IMR-90 (cell line): ENCODE results near the gene TENM3. TPM values are rescaled to one million over a fixed set of nuclear protein-coding genes. Genes with fewer than 3 reads are reported as not detected.

Experiments used
- ATAC-seq: fragments of 200-7000 bp; cut with Tn5 transposase; 2 replicates; pipeline ENCODE4 v1.9.1; 2020; ENCODE audit warnings: low read depth, mild to moderate bottlenecking, moderate library complexity
- BruUV-seq: library from RNA; stranded (reverse); fragments of 400-500 nt; replicated peaks from 2 replicates; lab custom pipeline; 2021; lab: Mats Ljungman, UMichigan
- CTCF ChIA-PET: fragments of 300-600 bp; formaldehyde crosslinking; extraction: SDS; loops from one replicate; lab custom pipeline; 2021; ENCODE audit warnings: antibody characterized with exemption; lab: Yijun Ruan, JAX
- POLR2A ChIA-PET: fragments of 300-600 bp; sonication (Branson Sonifier 250); formaldehyde crosslinking; loops from one replicate; lab custom pipeline; 2022; ENCODE audit warnings: antibody characterized with exemption; ENCODE audit not compliant: unreplicated experiment; lab: Charles Lee
- DNase-seq: peaks from one replicate; pipeline ENCODE4 v3.0.0; 2013
- H2AFZ ChIP-seq: replicated peaks from 2 replicates; pipeline ENCODE3; 2013; ENCODE audit warnings: low read length, mild to moderate bottlenecking; ENCODE audit not compliant: poor library complexity
- H2AK5ac ChIP-seq: 2 replicates; pipeline ENCODE4 v1.6.1; 2013; ENCODE audit warnings: low read depth, low read length, inconsistent platforms
- H2AK9ac ChIP-seq: replicated peaks from 2 replicates; pipeline ENCODE3; 2013; ENCODE audit warnings: mild to moderate bottlenecking, low read depth, low read length, moderate library complexity; ENCODE audit not compliant: poor library complexity
- H2BK120ac ChIP-seq: 2 replicates; pipeline ENCODE4 v1.6.1; 2013; ENCODE audit warnings: low read depth, low read length, inconsistent platforms
- H2BK15ac ChIP-seq: 3 replicates; pipeline ENCODE4 v1.6.1; 2013; ENCODE audit warnings: low read depth, low read length, inconsistent platforms
- H2BK20ac ChIP-seq: 2 replicates; pipeline ENCODE4 v1.6.1; 2013; ENCODE audit warnings: low read depth, mild to moderate bottlenecking, inconsistent platforms, low read length, moderate library complexity
- H2BK5ac ChIP-seq: 2 replicates; pipeline ENCODE4 v1.6.1; 2013; ENCODE audit warnings: mild to moderate bottlenecking, low read depth, low read length, inconsistent platforms; ENCODE audit not compliant: poor library complexity, severe bottlenecking
- H3K14ac ChIP-seq: replicated peaks from 2 replicates; pipeline ENCODE4 v1.6.1; 2013; ENCODE audit warnings: low read depth, low read length, inconsistent platforms
- H3K18ac ChIP-seq: 2 replicates; pipeline ENCODE4 v1.6.1; 2013; ENCODE audit warnings: low read depth, low read length, control low read depth
- H3K23ac ChIP-seq: 2 replicates; pipeline ENCODE4 v1.6.1; 2013; ENCODE audit warnings: low read depth, low read length, inconsistent platforms
- H3K27ac ChIP-seq: 2 replicates; pipeline ENCODE4 v1.5.1; 2013; ENCODE audit warnings: mild to moderate bottlenecking, control low read depth, low read length; ENCODE audit not compliant: insufficient read depth
- H3K27me3 ChIP-seq: 2 replicates; pipeline ENCODE4 v1.6.1; 2013; ENCODE audit warnings: low read length; ENCODE audit not compliant: control insufficient read depth, insufficient read depth
- H3K36me3 ChIP-seq: 2 replicates; pipeline ENCODE4 v1.6.1; 2013; ENCODE audit warnings: low read length, mixed read lengths; ENCODE audit not compliant: control insufficient read depth, insufficient read depth
- H3K4ac ChIP-seq: 2 replicates; pipeline ENCODE4 v1.6.1; 2013; ENCODE audit warnings: low read depth, low read length, inconsistent platforms
- H3K4me1 ChIP-seq: 2 replicates; pipeline ENCODE4 v1.6.1; 2013; ENCODE audit warnings: low read length, mixed read lengths; ENCODE audit not compliant: control insufficient read depth, insufficient read depth
- H3K4me2 ChIP-seq: 2 replicates; pipeline ENCODE4 v1.6.1; 2013; ENCODE audit warnings: low read depth, mild to moderate bottlenecking, control low read depth, low read length, moderate library complexity
- H3K4me3 ChIP-seq: 2 replicates; pipeline ENCODE4 v1.5.1; 2013; ENCODE audit warnings: low read depth, mild to moderate bottlenecking, control low read depth, low read length, moderate library complexity; ENCODE audit not compliant: insufficient read depth
- H3K56ac ChIP-seq: 2 replicates; pipeline ENCODE4 v1.6.1; 2013; ENCODE audit warnings: low read length, inconsistent platforms; ENCODE audit not compliant: insufficient read depth; ENCODE audit errors: extremely low read depth
- H3K79me1 ChIP-seq, 2 experiments: 2 replicates each; pipeline ENCODE4 v1.6.1; 2013; ENCODE audit warnings: low read length in 2 of 2, inconsistent platforms in 1 of 2, low read depth in 1 of 2
- H3K9ac ChIP-seq: 2 replicates; pipeline ENCODE4 v1.6.1; 2013; ENCODE audit warnings: low read depth, low read length, control low read depth
- H3K9me1 ChIP-seq: 2 replicates; pipeline ENCODE4 v1.6.1; 2013; ENCODE audit warnings: low read length, inconsistent platforms; ENCODE audit not compliant: insufficient read depth
- H3K9me3 ChIP-seq: 2 replicates; pipeline ENCODE4 v1.6.1; 2013; ENCODE audit warnings: low read length; ENCODE audit not compliant: control insufficient read depth, insufficient read depth
- H4K20me1 ChIP-seq: 2 replicates; pipeline ENCODE4 v1.6.1; 2013; ENCODE audit warnings: low read length, inconsistent platforms; ENCODE audit not compliant: insufficient read depth
- H4K5ac ChIP-seq: 2 replicates; pipeline ENCODE4 v1.6.1; 2013; ENCODE audit warnings: mild to moderate bottlenecking, low read depth, low read length, control low read depth
- H4K8ac ChIP-seq, 2 experiments: 2 replicates each; pipeline ENCODE4 v1.6.1; 2013; ENCODE audit warnings: low read depth in 2 of 2, low read length in 2 of 2, control low read depth in 1 of 2, inconsistent platforms in 1 of 2
- H4K91ac ChIP-seq: 2 replicates; pipeline ENCODE4 v1.6.1; 2013; ENCODE audit warnings: low read depth, low read length, inconsistent platforms; ENCODE audit not compliant: insufficient read depth
- CTCF ChIP-seq: conservative IDR thresholded peaks from 2 replicates; pipeline ENCODE4 v1.5.1; 2012; ENCODE audit warnings: mild to moderate bottlenecking, low read depth, low read length, improper control_type of control experiment
- MAZ ChIP-seq: IDR thresholded peaks from 2 replicates; pipeline ENCODE4 v1.6.1; 2012; ENCODE audit warnings: low read depth, mild to moderate bottlenecking, low read length, improper control_type of control experiment, moderate library complexity, borderline replicate concordance
- RCOR1 ChIP-seq: IDR thresholded peaks from 2 replicates; pipeline ENCODE4 v1.6.1; 2012; ENCODE audit warnings: mild to moderate bottlenecking, low read length, improper control_type of control experiment; ENCODE audit not compliant: insufficient replicate concordance
- RFX5 ChIP-seq: IDR thresholded peaks from 2 replicates; pipeline ENCODE4 v1.8.0; 2012; ENCODE audit warnings: low read depth, mild to moderate bottlenecking, low read length, moderate library complexity
- WGBS, 2 experiments: methylation state at CpG; one replicate each; pipeline versions ENCODE4 v1.1.5 to v1.1.7; 2013; ENCODE audit warnings: missing lambda C conversion rate in 2 of 2; ENCODE audit not compliant: insufficient read length in 1 of 2; ENCODE audit errors: extremely low coverage in 2 of 2; 5-methylcytosine and 5-hydroxymethylcytosine counted together
- dilution Hi-C: fragments of 300-500 bp; cut with HindIII; formaldehyde crosslinking; loops from one replicate; pipeline ENCODE4 v1.14.3; 2018; ENCODE audit warnings: low sequenced_read_pairs; ENCODE audit not compliant: unreplicated experiment
- in situ Hi-C: fragments of 300-500 bp; cut with MboI; formaldehyde crosslinking; loops from 3 replicates; pipeline ENCODE4 v1.14.3; 2019; ENCODE audit warnings: low sequenced_read_pairs, inconsistent platforms, mixed read lengths
- intact Hi-C: fragments of 100-400 bp; cut with micrococcal nuclease; formaldehyde crosslinking; loops from 2 replicates; pipeline ENCODE4 v1.10.0; 2022
- polyA plus RNA-seq, 3 experiments: library from polyadenylated mRNA; depleted of rRNA; stranded (reverse); fragments of >200 nt; gene quantifications; 2 replicates each; pipeline ENCODE4 v1.2.3, GENCODE V29; 2012; ENCODE audit warnings: low replicate concordance in 1 of 3
- total RNA-seq: library from RNA; depleted of rRNA; stranded (reverse); fragments of >200 nt; gene quantifications from 2 replicates; pipeline ENCODE4 v1.2.3, GENCODE V29; 2012

Gene TENM3
- total and polyA plus RNA-seq, 2 of the 4 experiments (the other 2 are of a cell fraction), result 29.9 to 173 TPM

GRCh38 chr4:182843808-182844325, 600.7 kb downstream of the TENM3 start:
- Histone ChIP-seq H3K79me1 (no peaks in the 10 kb centered on the region), H3K4me3 (no peak overlapping the region), H2BK20ac (no peak overlapping the region), H2BK15ac (no peak overlapping the region), H3K56ac (no peak overlapping the region), H3K27me3 (peaks cover 15% of the 10 kb centered on the region), H3K9me1 (no peaks in the 10 kb centered on the region), H2AK9ac (no peak overlapping the region), H2AFZ (no peak overlapping the region), H2BK120ac (no peak overlapping the region), H3K27ac (no peak overlapping the region), H3K4ac (no peak overlapping the region), H2BK5ac (no peak overlapping the region), H4K8ac (no peak overlapping the region), H3K36me3 (no peaks in the 10 kb centered on the region), H3K14ac (no peak overlapping the region), H3K9me3 (0 out of 2 replicates have a peak, but pooled peaks cover 2% of the 10 kb centered on the region), H3K9ac (no peak overlapping the region), H4K20me1 (no peaks in the 10 kb centered on the region), H4K5ac (no peak overlapping the region), H3K23ac (no peak overlapping the region), H3K18ac (no peak overlapping the region), H4K91ac (no peak overlapping the region), H2AK5ac (no peak overlapping the region), H3K4me1 (no peaks in the 10 kb centered on the region), H3K4me2 (no peak overlapping the region)
- ChIA-PET POLR2A (no interaction called here), CTCF (no interaction called here)
- no peak for DNase-seq
- in situ Hi-C loops (no loop called here), dilution Hi-C loops (no loop called here), intact Hi-C loops (no loop called here)
- 70% methylated on average over 2 of the region's 9 CpGs; no CpG with 5 or more reads in 1 of the 2 experiments for WGBS, 2 experiments
- no TSS peak for BruUV-seq
- ATAC-seq, result no peak
- TF ChIP-seq MAZ (no peak), RCOR1 (no peak), RFX5 (no peak), CTCF (no peak)
